Activated CD4-positive, alpha-beta T cell treated with anti-CD3 and anti-CD28 coated beads, Interleukin-2, amount 50 U/mL, for 48 hours (primary cell): Measurements from ENCODE around the gene TMC1.

ENCODE experiments used
- DNase-seq, 2 experiments: peaks; one replicate each; pipeline ENCODE4 v3.0.0-alpha.2; 2020

Gene TMC1

DNA sequence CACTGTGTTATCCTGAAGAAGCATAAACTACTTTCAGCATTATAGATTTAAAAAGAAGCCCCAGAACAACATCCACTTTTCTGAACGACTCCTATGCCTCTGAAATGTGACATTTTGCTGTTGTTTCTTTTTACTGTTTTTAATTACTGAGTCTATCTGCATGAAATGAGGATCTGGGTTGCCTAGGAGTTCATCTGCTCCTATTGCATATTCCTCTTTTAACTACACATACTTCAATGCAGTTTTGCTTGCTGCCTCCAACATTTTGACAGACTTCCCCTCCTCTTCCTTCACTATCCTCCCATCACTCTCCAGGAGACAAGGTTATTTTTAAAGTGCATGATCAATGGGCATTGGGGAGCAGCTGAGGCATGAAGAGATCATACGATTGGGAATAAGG lies 164.5 kb downstream of the TMC1 start:
- DNase-seq, result no peak

- no peak for DNase-seq
Observed at GRCh38 chr9:72687331-72687730, 165.9 kb downstream of the TMC1 start.

DNA sequence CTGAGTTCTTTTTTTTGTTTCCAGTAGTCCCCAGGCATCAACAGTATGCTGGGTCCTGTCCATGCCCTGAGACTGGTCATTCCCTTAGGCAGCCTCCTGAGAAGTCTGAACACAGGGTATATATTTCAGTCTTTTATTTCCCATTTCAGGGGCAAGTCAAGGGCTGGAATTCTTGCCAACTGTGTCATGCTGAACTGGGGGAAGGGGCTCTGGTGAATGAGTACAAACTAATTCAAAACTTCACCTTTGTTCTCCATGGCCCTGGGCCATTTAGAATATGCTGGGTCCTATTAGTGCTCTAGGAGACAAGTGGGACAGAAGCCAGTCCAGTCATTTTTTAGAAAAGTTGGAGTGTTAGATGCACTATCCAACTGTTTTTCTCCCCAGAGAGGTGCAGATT lies 170.3 kb downstream of the TMC1 start:
- no peak for DNase-seq

GRCh38 chr9:72695365-72695764 lies 174.0 kb downstream of the TMC1 start:
- no peak for DNase-seq

DNA sequence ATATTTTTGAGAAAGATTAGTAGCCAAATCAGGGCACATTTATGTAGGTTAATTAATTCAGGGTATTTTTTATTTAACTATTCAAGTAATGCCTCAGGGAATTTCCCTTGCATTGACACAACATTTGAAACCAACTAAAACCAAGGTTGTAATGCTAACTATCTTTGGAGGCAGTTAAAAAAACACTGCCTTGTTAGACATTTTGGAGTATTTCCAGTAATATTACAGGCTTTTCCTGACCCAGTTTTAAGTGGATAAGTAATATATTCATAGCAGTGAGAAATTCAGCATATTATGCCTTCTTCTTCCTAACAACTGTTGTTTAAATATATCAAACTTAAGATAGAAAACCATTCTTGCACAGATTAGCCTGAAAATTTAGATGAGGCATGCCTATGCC lies 175.1 kb downstream of the TMC1 start:
- DNase-seq, result no peak

- no peak for DNase-seq
Observed at GRCh38 chr9:72701510-72701909, 180.1 kb downstream of the TMC1 start.

DNA sequence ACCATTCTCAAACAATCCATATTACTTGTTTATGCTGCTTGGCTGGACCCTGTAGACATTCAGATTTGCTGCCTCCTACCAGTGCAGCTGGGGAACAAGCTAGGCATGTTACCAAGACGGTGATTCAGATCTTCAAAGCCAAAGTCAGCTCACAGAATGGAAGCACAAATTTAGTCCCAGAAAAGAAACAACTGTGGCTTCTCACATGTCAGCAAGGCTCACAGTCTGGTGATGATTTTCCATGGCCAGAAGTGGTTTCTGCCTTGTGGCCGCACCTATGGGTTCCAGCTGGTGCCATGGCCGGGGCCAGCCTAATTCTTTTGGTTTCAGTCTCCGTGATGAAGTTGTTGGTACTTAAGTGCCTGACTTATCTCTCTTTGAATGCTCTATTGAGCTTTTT lies 182.2 kb downstream of the TMC1 start:
- no peak for DNase-seq

DNA sequence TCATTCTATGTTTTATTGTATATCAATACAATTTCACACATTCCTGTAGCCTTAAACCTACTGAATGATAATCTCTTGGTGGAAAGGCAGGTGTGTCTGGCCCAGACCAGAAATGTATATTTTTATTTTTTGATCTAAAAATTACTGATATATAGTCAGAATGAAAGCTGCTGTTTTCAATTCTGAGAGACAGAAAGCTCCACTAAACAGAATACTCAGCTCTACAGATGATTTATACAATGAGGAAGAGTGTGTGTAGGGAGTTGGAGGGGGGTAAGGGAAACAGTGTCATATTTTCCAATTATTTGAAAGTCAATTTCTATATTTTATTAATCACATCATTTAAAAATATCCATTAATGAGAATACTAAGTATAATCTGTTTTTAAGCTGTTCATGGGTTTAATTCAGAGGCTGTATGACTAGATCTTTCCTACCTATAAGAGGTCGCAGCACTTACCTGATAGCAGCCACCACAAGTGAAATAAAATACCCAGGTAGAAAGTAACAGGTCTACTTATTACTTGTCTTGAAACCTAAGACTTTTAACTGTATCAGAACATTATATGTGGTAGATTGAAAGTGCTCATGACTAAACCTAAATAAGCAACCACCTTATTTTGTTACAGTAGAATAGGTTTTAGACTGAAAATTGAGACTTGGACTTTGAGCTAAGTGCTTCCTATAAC lies 183.4 kb downstream of the TMC1 start:
- no peak for DNase-seq

- DNase-seq, result peak; percentile 0 to 5
Observed at GRCh38 chr9:72718503-72718902, 197.1 kb downstream of the TMC1 start.

DNA sequence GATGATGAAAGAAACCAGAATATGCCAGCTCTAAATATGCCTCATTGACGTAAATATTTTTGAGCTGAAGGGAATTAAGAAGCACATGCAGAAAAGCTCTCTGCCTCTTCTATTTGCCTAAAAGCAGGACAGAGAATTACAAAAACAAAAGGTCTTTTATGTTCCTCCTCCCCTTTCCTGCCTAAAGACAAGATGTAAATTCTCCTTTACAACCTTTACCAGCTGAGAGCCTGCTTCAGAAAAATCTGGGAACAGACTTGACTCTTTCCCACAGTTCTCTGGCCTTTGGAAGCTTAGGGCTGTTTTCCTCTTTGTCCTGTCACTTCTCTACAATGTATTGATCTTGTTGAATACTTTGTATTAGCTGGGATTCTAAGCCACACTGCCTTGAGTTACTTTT lies 199.7 kb downstream of the TMC1 start:
- DNase-seq, result no peak

- DNase-seq, result no peak
Observed at GRCh38 chr9:72726947-72727346, 205.5 kb downstream of the TMC1 start.

DNA sequence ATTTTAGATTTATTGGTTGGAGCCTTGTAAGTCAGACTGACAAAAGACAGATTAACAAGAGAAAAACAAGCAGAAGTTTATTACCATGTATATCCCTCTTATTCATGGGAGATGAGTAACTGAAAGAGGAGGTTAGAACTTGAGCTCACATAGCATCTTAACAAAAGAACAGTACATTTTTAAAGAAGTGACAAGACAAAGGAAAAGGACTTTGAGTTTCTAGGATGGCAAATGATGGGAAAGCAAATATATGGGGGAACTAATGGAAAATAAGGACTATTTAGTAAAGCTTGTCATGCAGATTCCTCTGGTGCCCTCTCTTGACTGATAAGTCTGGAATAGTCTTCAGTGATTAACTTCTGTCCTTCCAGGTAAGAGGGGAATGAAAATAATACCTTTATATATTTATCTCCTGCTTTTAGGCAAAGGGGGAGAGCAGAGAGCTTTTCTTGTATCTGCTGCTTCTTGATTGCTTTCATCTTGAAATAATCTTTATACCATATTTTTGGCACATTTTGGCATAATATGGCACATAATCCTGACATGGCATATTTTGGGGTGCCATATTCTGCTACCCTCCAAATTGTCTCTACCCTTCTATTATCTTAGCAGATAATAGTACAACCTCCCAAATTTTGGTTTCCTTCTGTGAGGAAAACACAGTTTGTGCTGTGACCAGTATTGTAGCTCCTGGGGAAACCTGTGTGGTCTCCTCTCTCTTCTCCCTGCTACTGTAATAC lies 206.8 kb downstream of the TMC1 start:
- no peak for DNase-seq

DNA sequence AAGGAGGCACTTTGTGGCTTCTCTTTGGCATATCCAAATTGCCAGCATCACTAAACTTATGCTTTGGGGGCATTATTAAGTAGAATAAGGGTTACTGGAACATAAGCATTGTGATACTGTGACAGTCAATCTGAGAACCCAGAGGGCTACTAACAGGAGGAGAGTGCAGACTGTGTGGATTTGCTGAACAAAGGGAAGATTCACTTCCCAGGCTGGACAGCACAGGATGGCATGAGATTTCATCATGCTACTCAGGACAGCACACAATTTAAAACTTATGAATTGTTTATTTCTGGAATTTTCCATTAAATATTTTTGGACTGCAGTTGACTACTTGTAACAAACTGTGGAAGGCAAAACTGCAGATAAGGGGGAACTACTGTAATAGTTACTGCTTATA lies 212.5 kb downstream of the TMC1 start:
- DNase-seq, result no peak

DNA sequence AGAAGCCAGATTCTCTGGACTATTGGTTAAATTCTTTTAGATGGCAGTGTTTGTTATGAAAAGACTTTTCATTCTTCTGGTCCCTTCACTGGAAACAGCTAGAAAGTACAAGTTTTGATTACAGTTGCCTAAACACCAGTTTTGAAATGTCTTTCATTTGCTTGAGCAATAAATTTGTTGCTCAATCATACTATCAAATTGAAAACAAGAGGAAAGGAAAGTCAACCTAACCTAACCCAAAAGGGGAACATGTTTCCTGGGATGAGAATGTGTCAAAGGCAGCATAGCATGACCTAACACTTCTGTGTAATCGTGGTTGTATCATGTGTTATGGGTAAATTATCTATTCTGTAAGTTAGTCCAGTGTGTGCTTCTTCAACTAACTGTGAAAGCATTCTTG lies 213.2 kb downstream of the TMC1 start:
- DNase-seq, result no peak

GRCh38 chr9:72743836-72744235 lies 222.4 kb downstream of the TMC1 start:
- no peak for DNase-seq

DNA sequence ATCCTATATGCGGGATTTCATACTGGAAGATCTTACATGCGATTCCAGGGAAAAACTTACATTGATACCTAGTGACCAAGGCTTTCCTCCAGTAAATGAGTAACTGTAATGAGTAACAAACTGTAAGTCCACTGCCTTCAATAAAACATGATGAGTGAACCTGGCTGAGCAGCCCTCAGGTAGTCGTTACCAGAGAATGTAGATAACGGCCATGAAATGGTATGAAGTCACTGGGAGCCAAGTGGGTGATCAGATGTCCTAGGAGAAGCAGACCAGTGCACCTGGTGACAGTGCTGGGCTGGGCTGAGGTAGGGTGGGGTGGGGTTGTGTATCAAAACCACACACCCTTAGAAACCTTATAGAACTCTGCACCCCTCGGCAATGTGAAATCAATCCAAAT lies 227.9 kb downstream of the TMC1 start:
- no peak for DNase-seq

GRCh38 chr9:72751541-72751940 lies 230.1 kb downstream of the TMC1 start:
- DNase-seq, result no peak

GRCh38 chr9:72753266-72753893 lies 232.0 kb downstream of the TMC1 start:
- no peak for DNase-seq

DNA sequence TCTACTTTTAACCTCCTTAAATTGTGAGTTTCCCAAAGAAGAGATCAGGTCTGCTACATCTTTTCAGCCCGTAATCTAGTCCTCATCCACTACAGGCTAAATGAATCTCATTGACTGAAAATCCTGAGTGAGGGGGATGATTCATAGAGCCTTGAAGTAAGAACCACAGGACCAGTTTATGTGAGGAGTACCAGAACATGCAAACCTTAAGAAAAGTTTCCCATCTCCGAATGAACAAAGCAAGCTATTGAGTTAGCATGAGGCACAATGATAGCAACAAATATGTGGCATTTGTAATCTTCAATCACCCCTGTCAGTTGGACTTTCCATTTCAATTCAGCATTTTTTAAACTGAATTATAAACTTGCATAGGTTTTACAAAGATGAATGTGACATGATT lies 234.4 kb downstream of the TMC1 start:
- DNase-seq, result no peak

GRCh38 chr9:72758944-72759343 lies 237.5 kb downstream of the TMC1 start:
- no peak for DNase-seq

- DNase-seq, result no peak
Observed at GRCh38 chr9:72763022-72763421, 241.6 kb downstream of the TMC1 start.

DNA sequence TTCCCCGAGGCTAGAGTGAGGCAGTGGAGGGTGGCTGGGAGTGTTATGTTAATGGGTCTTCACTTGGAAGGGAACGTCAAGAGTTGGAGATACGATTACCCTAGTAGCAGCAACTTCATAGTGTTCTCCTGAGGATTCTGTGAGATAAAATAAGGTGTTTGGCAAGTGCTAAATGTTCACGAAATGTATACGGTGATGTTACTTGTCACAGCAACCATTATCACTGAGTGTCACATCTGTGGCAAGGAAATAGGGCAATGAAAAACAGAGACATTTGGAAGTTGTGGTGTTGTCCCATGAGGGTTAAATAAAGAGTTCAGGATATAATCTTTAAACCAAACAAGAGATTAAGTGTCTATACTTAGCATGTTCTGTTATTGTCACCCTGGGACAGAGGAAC lies 248.1 kb downstream of the TMC1 start:
- no peak for DNase-seq

- no peak for DNase-seq
Observed at GRCh38 chr9:72772661-72773060, 251.3 kb downstream of the TMC1 start.

DNA sequence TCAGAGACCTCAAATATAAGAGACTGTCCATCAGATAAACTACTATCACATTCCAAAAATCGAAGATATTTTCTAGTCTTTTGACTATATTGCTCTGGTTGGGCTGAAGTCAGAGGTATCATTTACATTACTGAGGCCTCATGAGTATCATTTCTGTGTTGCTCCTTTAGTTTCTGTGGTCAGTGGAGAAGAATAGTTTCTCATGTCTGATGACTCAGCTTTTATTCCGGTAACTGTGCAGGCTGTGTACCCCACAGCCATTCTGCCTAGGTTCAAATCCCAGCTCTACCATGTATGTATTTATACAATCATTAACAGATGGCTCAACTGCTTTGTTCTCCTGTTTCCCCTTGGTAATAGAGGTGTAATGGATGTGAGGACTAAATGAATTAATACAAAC lies 252.2 kb downstream of the TMC1 start:
- DNase-seq, result no peak
